Ovary (tissue), 3 donors: ENCODE results near the gene EPHA8.

Source experiments
- CTCF ChIP-seq, 3 donors: fragments of 450-650 bp in 2 of 3; fragments of 200-600 bp in 1 of 3; IDR thresholded peaks; one replicate each; pipeline versions ENCODE4 v1.5.1 to v1.8.0; 2016 to 2022; ENCODE audit warnings: antibody characterized with exemption in 3 of 3, mild to moderate bottlenecking in 1 of 3
- EP300 ChIP-seq: sonication (generic); formaldehyde crosslinking; IDR thresholded peaks from one replicate; pipeline ENCODE4 v1.6.1; 2017; ENCODE audit warnings: antibody characterized with exemption
- POLR2A ChIP-seq: fragments of 450-650 bp; IDR thresholded peaks from one replicate; pipeline ENCODE4 v1.6.1; 2017; ENCODE audit warnings: antibody characterized with exemption, mild to moderate bottlenecking, moderate library complexity
- donor health status: DM: no; HTN: no; CAD: no.

GRCh38 chr1:22527122-22527521, 36.2 kb upstream of the EPHA8 start:
- TF ChIP-seq CTCF (IDR thresholded peaks at IDR 0.05) (no peak), POLR2A (no peak), EP300 (no peak)
